Endometrium (tissue), 2 donors: ENCODE measurements around the gene FCHO1.
"Not testable (repeated sequence)": the region's sequence is repeated elsewhere in the genome, so short reads cannot be mapped to it uniquely, and the experiment has no call there.

Experiments
- FAIRE-seq: peaks from 2 replicates; lab custom pipeline; 2012; peaks lifted over from hg19 to GRCh38; lab: Jason Lieb, UNC
- donor health status: control.
- donor health status: control.

The FCHO1 gene

DNA sequence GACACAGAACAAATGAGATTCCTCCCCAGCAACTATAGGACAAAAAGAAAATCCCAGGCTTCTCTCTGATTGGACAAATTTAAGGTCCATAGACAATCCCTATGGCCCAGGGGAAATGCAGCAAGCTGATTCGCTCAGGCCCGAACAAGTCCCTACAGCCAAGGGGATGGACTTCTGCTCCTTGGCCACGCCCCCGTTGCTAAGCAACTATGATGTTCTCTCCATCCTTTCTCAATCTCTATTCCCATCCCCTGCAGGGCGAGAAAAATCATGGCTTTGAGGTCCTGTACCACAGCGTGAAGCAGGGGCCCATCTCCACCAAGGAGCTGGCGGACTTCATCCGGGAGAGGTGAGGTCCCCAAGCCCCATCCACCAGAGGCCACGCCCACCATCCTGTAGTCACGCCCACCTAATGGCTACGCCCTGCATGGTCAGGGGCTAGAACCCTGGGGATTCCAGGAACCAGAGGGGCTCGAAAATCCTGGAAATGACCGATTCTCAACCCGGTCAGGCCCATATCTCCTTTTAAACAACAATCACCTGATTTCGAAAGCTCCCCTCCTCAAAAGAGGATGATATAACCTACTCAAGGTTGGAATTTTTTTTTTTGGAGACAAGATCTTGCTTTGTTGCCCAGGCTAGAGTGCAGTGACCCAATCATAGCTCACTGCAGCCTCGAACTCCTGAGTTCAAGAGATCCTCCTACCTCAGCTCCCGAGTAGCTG lies 11.4 kb downstream of the FCHO1 start:
- FAIRE-seq: no peak

DNA sequence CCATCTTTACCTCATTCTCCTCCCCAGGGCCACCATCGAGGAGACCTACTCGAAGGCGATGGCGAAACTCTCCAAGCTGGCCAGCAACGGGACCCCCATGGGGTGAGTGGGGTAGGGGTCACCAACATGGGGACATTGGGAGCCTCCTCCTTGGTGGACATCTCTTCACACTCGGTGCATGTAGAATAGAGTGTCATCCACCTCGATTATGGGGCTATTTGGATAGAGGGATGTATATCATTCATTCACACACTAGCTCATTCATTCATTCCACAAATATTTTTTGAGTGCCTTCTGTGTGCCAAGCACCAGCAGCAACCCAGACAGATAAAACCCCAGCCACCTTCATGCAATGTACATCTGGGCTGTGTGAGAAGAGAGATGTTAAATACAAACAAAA lies 13.1 kb downstream of the FCHO1 start:
- FAIRE-seq: no peak

DNA sequence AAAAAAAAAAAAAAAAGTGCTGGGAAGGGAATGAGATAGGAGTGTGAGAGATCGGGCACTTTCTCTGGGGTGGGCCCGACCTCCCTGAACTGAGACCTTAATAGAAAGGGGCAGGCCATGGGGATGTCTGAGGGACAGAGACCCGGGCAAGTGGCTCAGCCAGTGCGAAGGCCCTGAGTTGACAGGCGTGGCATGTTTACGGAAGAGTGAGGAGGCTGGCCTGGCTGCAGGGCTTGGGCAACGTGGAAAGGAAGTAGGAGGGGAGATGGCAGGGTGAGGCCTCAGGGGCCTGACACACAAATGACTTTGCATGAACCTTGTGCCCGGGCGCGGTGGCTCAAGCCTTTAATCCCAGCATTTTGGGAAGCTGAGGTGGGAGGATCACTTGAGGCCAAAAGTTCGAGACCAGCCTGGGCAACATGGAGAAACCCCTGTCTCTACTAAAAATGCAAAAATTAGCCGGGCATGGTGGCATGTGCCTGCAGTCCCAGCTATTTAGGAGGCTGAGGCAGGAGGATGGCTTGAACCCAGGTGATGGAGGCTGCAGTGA lies 13.9 kb downstream of the FCHO1 start:
- no peak for FAIRE-seq

DNA sequence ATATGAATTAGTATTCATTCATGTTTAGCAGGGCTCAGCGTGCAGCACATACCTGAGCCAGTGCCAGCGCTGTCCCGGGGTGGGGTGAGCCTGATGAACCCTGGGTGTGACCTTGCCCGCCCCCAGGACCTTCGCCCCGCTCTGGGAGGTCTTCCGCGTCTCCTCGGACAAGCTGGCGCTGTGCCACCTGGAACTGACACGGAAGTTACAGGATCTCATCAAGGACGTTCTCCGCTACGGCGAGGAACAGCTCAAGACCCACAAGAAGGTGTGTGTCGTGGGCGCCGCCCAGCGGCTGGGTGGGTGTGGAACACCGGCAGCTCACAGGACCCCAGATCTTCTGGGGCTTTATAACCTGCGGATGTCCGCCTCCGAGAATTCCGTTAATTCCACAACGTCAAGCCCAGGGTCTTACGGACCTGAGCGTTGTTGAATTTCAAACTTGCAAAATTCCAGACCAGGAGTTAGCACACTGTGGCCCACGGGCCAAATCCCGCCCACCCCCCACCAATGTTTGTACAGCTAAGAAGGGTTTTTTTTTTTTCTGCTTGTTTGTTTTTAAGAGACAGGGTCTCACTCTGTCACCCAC lies 15.4 kb downstream of the FCHO1 start:
- no peak for FAIRE-seq

DNA sequence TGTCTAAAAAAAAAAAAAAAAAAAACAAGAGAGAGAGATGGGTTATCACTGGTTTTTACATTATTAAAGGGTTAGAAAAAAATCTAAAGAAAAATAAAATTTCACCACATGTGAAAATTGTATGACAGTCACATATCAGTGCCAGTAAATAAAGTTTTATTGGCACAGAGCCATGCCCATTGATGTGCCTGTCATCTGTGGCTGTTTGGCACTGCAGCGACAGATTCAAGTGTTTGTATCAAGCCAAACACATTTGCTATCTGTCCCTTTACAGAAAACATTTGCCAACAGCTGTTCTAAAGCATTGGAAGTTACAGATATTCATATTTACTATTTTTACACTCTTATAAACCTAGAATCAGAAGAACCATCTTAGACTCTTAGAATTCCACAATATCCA lies 16.3 kb downstream of the FCHO1 start:
- no peak for FAIRE-seq

DNA sequence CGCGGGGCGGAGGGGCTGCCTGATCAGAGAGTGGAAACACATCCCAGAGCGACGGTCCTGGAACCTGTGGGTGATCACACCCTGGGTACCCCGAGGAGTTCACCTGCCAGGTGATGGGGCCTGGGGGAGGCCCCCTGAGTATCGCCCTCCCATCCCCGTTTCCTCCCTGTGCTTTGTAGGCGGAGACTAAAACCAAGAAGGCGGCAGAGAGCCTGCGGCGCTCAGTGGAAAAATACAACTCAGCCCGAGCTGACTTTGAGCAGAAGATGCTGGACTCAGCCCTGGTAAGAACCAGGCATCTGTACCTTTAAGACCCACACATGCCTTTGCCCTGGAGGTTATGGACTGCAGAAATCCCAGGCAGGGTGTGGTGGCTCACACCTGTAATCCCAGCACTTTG lies 19.3 kb downstream of the FCHO1 start:
- no peak for FAIRE-seq

DNA sequence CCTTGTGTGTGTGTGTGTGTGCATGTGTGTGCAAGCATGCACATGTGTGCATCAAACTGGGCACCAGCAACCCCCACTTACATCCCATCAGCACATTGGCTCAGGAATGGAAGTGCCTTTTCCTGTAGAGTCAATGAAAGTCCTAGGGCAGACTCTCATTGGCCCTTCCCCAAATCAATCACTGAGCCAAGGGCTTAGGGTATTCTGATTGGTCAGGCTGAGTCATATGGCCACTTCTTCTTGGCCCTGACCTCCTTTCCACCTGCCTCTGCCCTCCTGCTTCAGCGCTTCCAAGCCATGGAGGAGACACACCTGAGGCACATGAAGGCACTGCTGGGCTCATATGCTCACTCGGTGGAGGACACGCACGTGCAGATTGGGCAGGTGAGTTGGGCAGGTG lies 20.9 kb downstream of the FCHO1 start:
- FAIRE-seq: no peak

DNA sequence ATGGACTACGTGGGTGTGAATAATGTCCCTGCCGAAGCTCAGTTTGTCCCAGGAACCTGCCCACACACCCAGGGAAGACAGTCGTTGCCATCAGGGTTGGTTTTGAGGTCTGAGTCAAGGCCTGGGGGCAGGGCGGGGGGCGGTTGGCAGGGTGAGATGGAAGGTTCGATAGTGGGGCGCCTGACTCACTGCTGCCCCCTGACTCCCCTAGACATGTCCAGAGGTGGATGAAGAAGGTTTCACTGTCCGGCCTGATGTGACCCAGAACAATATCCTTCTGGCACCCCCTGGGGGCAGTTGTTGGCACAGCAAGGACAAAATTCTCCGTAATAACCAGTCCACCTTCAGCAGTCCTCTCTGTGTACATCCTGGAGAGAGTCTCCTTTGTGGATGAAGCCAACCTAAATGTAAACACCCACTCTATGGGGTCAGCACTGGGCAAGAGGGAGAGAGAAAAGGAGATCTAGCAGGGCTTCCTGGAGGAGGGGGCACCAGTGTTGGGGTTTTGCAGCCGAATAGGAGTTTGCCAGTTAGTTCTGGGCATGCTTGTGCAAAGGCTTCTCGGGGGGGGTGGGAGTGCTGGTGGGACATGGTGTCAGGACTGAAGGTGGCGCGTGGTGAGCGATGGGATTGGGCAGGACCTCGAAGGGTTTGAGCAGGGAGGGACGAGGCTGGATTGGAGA lies 24.1 kb downstream of the FCHO1 start:
- FAIRE-seq: no peak

DNA sequence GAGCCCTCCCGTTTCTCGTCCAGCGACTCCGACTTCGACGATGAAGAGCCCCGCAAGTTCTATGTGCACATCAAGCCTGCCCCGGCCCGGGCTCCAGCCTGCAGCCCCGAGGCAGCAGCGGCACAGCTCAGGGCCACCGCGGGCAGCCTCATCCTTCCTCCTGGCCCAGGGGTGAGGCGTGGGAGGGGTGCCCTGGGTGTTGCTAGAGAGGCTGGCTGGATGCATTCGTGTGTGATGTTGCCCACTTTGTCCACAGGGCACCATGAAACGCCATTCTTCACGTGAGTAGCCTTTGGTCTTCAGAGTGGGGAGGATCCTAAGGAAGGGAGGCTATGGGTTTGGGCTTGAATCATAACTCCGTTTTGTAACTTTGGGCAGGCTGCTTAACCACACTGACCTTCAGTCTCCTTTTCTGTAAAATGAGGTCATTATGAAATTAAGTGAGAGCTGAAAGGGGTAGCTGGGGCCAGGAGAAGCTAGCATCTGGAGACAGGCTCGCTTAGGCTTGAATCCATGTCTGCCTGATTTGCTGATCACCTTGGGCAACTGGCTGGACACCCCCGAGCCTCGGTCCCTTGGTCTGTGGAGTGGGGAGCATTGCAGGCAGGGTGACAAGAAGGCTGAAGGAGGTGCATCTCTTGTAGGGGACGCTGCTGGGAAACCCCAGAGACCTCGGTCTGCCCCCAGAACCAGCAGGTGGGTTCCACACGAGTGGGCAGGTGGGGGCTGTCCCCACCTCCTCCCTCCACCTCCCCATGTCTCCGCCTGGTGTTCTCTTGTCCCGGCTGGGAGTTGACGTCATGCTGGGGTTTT lies 24.9 kb downstream of the FCHO1 start:
- no peak for FAIRE-seq

DNA sequence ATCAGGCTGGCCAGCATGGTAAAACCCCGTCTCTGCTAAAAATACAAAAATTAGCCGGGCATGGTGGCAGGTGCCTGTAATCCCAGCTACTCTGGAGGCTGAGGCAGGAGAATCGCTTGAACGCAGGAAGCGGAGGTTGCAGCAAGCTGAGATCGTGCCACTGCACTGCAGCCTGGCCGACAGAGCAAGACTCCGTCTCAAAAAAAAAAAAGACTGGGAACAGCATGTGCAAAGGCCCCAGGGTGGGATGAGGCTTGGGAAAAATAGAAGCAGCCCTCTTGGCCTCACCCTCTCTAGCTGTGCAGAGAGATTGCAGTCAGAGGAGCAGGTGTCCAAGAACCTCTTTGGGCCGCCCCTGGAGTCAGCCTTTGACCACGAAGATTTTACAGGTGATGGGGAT lies 26.6 kb downstream of the FCHO1 start:
- FAIRE-seq: not testable (repeated sequence)

DNA sequence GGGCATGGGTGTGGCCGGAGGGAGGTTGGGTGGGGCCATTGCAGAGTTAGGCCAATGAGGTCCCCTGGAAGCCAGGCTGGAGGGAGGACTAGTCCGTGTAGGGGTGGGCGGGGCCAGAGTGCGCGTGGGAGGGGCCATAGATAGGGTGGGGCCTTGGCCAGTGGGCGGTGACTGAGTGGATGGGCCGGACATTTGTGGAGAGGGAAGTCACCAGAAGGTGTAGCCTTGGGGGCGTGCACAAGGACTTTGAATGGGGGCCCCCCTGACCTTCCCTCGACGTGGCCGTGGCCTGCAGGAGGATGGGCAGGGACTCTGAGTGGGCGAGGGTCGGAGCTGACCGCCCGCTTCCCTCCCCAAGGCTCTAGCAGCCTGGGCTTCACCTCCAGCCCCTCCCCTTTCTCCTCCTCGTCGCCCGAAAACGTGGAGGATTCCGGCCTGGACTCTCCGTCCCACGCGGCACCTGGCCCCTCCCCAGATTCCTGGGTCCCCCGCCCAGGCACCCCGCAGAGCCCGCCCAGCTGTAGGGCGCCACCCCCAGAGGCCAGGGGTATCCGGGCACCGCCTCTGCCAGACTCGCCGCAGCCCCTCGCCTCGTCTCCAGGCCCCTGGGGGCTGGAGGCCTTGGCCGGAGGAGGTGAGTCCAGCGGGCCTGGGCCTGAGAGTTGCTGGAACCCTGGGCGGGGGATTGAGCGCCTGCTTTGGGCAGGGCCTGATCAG lies 27.1 kb downstream of the FCHO1 start:
- no peak for FAIRE-seq

DNA sequence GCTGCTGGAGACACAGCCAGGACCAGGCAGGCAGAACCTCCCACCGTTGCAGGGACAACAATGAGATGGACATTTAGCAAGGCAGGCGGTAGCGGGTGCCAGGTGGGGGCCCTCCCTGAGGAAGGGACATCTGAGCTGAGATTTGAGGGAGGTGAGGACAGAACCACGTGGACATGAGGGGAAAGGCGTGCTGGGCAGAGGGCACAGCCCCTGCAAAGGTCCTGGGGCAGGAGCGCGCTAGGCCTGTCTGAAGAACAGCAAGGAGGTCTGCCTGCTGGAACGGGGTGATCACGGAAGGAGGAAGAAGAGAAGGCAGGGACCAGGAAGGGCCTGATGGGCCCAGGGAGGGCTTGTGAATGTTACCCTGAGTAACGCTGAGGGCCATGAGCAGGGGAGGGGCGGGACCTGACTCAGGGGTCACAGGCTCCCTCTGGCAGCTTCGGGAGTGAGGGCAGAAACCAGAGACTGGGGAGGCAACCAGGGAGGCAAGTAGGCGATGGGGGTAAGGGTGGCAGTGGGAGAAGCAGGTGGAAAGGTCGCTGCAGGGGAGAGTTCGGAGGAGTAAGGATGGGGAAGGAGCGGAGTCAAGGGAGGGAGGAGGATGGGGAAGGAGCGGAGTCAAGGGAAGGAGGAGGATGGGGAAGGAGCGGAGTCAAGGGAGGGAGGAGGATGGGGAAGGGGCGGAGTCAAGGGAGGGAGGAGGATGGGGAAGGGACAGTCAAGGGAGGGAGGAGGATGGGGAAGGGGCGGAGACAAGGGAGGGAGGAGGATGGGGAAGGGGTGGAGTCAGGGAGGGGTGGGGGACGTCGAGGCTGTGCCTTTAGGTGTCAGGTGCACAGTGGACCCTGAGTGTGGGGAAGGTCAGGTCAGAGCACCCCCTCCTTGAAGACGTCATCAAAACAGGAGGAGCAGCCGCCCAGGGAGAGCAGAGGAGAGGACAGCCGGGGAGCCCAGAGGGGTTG lies 28.0 kb downstream of the FCHO1 start:
- FAIRE-seq: no peak

DNA sequence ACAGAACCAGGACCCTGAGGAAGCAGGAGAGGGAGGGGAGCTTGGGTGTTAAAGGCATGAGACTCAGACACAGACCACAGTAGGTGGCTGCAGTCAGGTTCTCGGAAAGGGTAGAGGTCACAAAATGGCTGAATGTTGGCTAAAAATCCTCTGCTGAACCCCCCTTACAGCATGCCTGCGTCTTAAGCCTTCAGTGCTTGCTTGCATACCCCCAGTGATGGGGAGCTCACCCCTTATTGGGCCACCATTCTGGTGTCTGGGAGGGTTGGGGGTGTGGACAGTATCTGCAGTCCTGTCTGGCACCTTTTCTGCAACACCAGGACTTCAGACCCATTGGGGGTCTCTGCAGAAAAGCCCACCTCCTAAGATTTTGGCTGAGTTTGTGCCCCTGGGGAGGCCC lies 29.5 kb downstream of the FCHO1 start:
- no peak for FAIRE-seq

DNA sequence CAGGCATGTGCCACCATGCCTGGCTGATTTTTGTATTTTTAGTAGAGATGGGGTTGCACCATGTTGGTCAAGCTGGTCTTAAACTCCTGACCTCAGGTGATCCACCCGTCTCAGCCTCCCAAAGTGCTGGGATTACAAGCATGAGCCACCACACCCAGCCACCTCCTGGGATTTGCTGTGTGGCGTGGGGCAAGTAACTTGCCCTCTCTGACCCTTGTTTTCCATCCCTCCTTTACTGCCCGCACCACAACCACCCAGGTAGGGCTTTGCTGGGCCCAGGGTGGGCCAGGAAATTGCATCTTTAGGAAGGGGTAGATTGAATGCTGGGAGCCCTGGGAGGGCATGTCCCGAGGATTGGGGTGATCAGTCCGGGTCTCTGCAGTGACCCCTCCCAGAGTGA lies 32.4 kb downstream of the FCHO1 start:
- not testable (repeated sequence) for FAIRE-seq

DNA sequence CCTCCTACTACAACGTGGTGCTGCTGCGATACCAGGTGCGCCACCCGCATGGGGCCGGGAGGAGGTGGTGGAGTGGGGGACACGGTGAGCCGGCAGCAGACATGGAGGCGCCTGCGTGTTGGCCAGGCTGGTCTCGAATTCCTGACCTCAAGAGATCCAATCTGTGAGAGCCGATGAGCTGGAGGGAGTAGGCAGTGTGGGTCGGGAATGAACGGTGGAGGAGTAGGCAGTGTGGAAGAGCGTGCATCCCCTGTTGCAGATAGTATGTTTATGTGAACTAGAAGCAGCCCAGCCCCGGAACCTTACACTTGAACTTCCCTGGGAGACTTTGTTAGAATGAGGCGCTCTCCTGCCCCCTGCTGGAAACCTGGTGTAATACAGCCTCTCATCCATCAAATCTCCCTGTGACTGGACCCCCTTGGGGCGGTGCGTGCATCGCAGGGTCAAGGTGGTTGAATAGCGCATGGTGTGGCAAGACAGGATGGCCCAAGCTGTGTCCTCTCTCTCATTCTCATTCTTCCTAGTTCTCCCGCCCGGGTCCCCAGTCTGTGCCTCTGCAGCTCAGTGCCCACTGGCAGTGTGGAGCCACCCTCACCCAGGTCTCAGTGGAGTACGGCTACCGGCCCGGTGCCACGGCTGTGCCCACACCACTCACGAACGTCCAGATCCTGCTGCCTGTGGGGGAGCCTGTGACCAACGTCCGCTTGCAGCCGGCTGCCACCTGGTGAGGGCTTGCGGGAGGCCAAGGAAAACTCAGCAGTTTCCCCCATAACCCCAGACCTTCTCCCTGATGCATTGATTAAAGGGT lies 33.1 kb downstream of the FCHO1 start:
- no peak for FAIRE-seq

DNA sequence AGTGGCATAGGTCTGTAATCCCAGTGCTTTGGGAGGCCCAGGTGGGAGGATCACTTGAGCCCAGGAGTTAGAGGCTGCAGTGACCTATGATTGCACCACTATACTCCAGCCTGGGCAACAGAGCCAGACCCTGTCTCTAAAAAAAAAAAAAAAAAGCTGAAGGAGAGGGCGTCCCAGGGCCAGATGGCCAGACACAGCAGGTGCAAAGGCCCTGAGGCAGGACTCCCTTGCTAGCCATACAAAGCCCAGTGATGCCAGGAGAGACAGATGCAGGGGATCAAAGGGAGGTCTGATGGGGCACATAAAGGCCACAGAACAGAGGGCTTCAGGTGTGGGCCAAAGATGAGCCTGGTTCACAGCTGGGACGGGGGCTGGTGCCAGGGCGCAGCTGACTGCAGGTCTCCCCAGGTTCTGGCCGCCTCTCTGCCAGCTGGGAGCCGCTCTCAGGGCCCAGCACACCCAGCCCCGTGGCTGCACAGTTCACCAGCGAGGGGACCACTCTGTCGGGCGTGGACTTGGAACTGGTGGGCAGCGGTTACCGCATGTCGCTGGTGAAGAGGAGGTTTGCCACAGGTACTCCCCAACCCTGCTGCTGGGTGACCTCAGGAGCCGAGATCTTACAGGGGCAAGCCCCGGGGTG lies 36.1 kb downstream of the FCHO1 start:
- no peak for FAIRE-seq

DNA sequence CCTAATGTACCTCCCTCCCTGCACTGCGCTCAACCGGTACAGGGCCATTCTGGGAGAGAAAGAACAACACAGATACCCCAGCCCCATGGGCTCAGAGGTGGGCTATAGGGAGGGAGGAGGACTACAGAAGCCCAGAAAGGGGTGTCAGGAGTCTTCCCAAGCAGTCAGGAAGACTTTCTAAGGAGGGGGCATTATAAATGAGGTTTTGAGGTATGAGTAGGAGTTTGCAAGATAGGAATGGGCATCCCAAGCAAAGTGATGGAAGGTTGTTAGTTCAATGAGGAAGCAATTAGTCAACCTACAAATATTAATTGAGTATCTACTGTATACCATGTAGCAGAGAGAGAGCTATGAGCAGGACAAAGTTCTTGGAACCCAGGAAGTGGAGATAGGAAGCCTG lies 37.4 kb downstream of the FCHO1 start:
- no peak for FAIRE-seq

DNA sequence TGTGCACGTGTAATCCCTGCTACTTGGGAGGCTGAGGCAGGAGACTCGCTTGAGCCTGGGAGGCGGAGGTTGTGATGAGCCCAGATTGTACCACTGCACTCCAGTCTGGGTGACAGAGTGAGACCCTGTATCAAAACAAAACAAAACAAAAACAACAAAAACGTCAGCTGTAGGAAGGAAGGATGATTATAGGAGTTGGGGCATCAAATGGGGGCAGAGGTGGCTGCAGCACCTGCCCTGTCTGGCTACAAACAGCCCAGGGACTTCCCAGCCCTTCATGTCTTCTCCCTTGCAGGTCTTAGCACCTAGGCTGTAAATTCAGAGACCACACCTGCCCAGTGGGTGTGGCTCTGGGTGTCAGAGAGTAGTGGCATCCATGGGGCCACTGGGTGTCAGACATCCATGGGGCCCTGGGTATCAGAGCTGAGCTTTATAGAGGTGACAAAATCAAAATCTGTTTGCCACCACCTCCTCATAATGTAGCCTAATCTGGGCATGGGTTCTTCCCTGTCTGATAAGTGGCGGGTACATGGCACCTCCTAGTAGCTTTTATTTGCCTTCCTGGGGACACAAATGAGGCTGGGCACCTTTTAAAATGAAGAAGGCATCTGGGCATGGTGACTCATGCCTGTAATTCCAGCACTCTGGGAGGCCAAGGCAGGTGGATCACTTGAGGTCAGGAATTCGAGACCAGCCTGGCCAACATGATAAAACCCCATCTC lies 38.9 kb downstream of the FCHO1 start:
- no peak for FAIRE-seq

DNA sequence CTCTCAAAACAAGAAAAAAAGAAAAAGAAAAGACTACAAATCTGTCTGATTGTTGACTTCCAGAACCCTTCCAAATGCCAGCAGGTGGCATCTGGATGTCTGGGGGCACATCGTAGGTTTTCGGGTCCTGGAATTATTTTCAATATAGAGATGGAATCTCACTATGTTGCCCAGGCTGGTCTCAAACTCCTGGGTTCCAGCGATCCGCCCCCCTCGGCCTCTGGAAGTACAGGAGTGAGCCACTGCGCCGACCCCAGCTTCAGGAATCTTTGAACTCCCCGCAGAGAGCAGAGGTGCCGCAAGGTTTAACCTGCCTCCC lies 43.1 kb downstream of the FCHO1 start:
- no peak for FAIRE-seq
